Cerebellar cortex (tissue), 1 donor: ENCODE data around the gene CCDC159.
"Not testable (repeated sequence)": the region's sequence is repeated elsewhere in the genome, so short reads cannot be mapped to it uniquely, and the experiment has no call there.

Experiments
- DNase-seq: peaks from one replicate; pipeline ENCODE4 v3.0.0-alpha.2; 2015; ENCODE audit warnings: low spot score

The CCDC159 gene

GRCh38 chr19:11346104-11346940 lies at the start of gene CCDC159, which contains the start of gene TMEM205:
CCDC159 (plus strand) TSS chr19:11346519; CDS start chr19:11346607, 88 bp downstream.
TMEM205 (minus strand) TSS chr19:11346268; CDS start chr19:11345619, 649 bp downstream.
- DNase-seq, result peak; percentile 100

GRCh38 chr19:11299946-11300810 lies 46.1 kb upstream of the CCDC159 start:
- no peak for DNase-seq

GRCh38 chr19:11300811-11301120 lies 45.6 kb upstream of the CCDC159 start:
- DNase-seq, result no peak

- no peak for DNase-seq
Measured at GRCh38 chr19:11304936-11305335, 41.4 kb upstream of the CCDC159 start.

GRCh38 chr19:11306337-11306736 lies 40.0 kb upstream of the CCDC159 start:
- DNase-seq, result no peak

- DNase-seq, result not testable (repeated sequence)
Measured at GRCh38 chr19:11320278-11320995, 25.9 kb upstream of the CCDC159 start.

GRCh38 chr19:11321191-11322126 lies 24.9 kb upstream of the CCDC159 start:
- DNase-seq, result no peak

GRCh38 chr19:11322269-11323024 lies 23.9 kb upstream of the CCDC159 start:
- DNase-seq, result no peak

- no peak for DNase-seq
Measured at GRCh38 chr19:11323601-11324078, 22.7 kb upstream of the CCDC159 start.

- DNase-seq, result peak; percentile 80
Measured at GRCh38 chr19:11324079-11324661, 22.1 kb upstream of the CCDC159 start.

GRCh38 chr19:11324748-11325389 lies 21.4 kb upstream of the CCDC159 start:
- peak; percentile 37 for DNase-seq

- no peak for DNase-seq
Measured at GRCh38 chr19:11325544-11325943, 20.8 kb upstream of the CCDC159 start.

- DNase-seq, result no peak
Measured at GRCh38 chr19:11330127-11330526, 16.2 kb upstream of the CCDC159 start.

- DNase-seq, result no peak
Measured at GRCh38 chr19:11331502-11331901, 14.8 kb upstream of the CCDC159 start.

- DNase-seq, result no peak
Measured at GRCh38 chr19:11332822-11333221, 13.5 kb upstream of the CCDC159 start.

GRCh38 chr19:11333838-11334237 lies 12.5 kb upstream of the CCDC159 start:
- not testable (repeated sequence) for DNase-seq

GRCh38 chr19:11335449-11336146 lies 10.7 kb upstream of the CCDC159 start:
- no peak for DNase-seq

GRCh38 chr19:11337080-11337479 lies 9.2 kb upstream of the CCDC159 start:
- DNase-seq, result no peak

- no peak for DNase-seq
Measured at GRCh38 chr19:11338121-11338520, 8.2 kb upstream of the CCDC159 start.
